GM12878 (cell line): Measurements from ENCODE around the gene ARHGEF3. TPM values are rescaled to one million over a fixed set of nuclear protein-coding genes. Genes with fewer than 3 reads are reported as not detected.

Experiments used
- CBX5 ChIP-seq: sonication (generic); IDR thresholded peaks from 2 replicates; pipeline ENCODE4 v1.6.1; 2016; ENCODE audit warnings: low read depth, moderate library complexity, mild to moderate bottlenecking, inconsistent platforms
- EZH2 ChIP-seq: IDR thresholded peaks from 2 replicates; pipeline ENCODE4 v1.6.1; 2012; ENCODE audit warnings: low read depth, mild to moderate bottlenecking, control low read depth, inconsistent platforms, low read length, borderline replicate concordance; ENCODE audit not compliant: control insufficient read depth
- MYC ChIP-seq: IDR thresholded peaks from 2 replicates; pipeline ENCODE4 v1.6.1; 2011; ENCODE audit warnings: mild to moderate bottlenecking, low read length, moderate library complexity, inconsistent platforms; ENCODE audit not compliant: insufficient read depth, insufficient replicate concordance, insufficient read length, severe bottlenecking
- RB1 ChIP-seq: fragments of 450-650 bp; formaldehyde crosslinking; IDR thresholded peaks from 2 replicates; pipeline ENCODE4 v1.6.1; 2017; ENCODE audit warnings: mild to moderate bottlenecking, borderline replicate concordance
- SMARCA5 ChIP-seq: fragments of 450-650 bp; IDR thresholded peaks from 2 replicates; pipeline ENCODE4 v1.6.1; 2017; ENCODE audit warnings: mild to moderate bottlenecking
- SRF ChIP-seq, 2 experiments: IDR thresholded peaks; 2 replicates each; pipeline ENCODE4 v1.6.1; 2011; ENCODE audit warnings: low read depth in 2 of 2, low read length in 2 of 2, mild to moderate bottlenecking in 1 of 2, moderate library complexity in 1 of 2
- ZNF207 ChIP-seq: fragments of 450-650 bp; IDR thresholded peaks from 2 replicates; pipeline ENCODE4 v1.6.1; 2014; ENCODE audit warnings: antibody characterized with exemption, mild to moderate bottlenecking, borderline replicate concordance
- polyA plus RNA-seq, 11 experiments: library from polyadenylated mRNA; depleted of rRNA in 4 of 11; unstranded in 6 of 11; stranded (reverse) in 5 of 11; fragments of >200 nt; fragmentation: Nextera tagmentation in 4 of 11; fragmentation: Illumina TruSeq in 1 of 11; extraction: Ambion mirVana in 4 of 11; extraction: Trizol in 1 of 11; gene quantifications; 1 replicate in 1 of 11; 2 replicates in 10 of 11; pipeline versions ENCODE4 v1.2.1 to v1.2.3, GENCODE V29; 2011 to 2016; ENCODE audit warnings: inconsistent platforms in 2 of 11, missing spikeins in 2 of 11, low read depth in 1 of 11
- total RNA-seq, 4 experiments: library from RNA; depleted of rRNA in 3 of 4; stranded (reverse); fragments of >200 nt in 3 of 4; fragmentation: Illumina TruSeq in 1 of 4; extraction: Trizol in 1 of 4; gene quantifications; 2 replicates each; pipeline versions ENCODE4 v1.2.1 to v1.2.3, GENCODE V29; 2013 to 2021
- TF ChIP-seq, protein P1 (sequence below): fragments of 450-650 bp; IDR thresholded peaks from 2 replicates; pipeline ENCODE4 v1.6.1; 2017; ENCODE audit warnings: mild to moderate bottlenecking
- TF ChIP-seq, protein P2 (sequence below): fragments of 450-650 bp; IDR thresholded peaks from 2 replicates; pipeline ENCODE4 v1.6.1; 2016; ENCODE audit warnings: mild to moderate bottlenecking, moderate library complexity, borderline replicate concordance
- TF ChIP-seq, protein P3 (sequence below): IDR thresholded peaks from 2 replicates; pipeline ENCODE4 v1.6.1; 2011; ENCODE audit warnings: mild to moderate bottlenecking, low read depth, low read length, moderate library complexity; ENCODE audit not compliant: insufficient replicate concordance
- TF ChIP-seq, protein P4 (sequence below): fragments of 450-650 bp; IDR thresholded peaks from 2 replicates; pipeline ENCODE4 v1.6.1; 2017; ENCODE audit warnings: antibody characterized with exemption, mild to moderate bottlenecking, moderate library complexity
- TF ChIP-seq, protein P5 (sequence below): IDR thresholded peaks from 2 replicates; pipeline ENCODE4 v1.6.1; 2011; ENCODE audit warnings: borderline replicate concordance, low read depth, mild to moderate bottlenecking, moderate library complexity, mixed read lengths, low read length; ENCODE audit not compliant: insufficient read depth; ENCODE audit errors: extremely low read length
- TF ChIP-seq, protein P6 (sequence below): fragments of 450-650 bp; IDR thresholded peaks from 2 replicates; pipeline ENCODE4 v1.6.1; 2017; ENCODE audit warnings: mild to moderate bottlenecking, low read depth, inconsistent platforms; ENCODE audit not compliant: poor library complexity, severe bottlenecking

The ARHGEF3 gene
- total and polyA plus RNA-seq, 10 of the 15 experiments (the other 5 are each of a cell fraction or from before 2014, with no cell fraction given) = 21.8 to 78.7 (median 56.2) TPM

DNA sequence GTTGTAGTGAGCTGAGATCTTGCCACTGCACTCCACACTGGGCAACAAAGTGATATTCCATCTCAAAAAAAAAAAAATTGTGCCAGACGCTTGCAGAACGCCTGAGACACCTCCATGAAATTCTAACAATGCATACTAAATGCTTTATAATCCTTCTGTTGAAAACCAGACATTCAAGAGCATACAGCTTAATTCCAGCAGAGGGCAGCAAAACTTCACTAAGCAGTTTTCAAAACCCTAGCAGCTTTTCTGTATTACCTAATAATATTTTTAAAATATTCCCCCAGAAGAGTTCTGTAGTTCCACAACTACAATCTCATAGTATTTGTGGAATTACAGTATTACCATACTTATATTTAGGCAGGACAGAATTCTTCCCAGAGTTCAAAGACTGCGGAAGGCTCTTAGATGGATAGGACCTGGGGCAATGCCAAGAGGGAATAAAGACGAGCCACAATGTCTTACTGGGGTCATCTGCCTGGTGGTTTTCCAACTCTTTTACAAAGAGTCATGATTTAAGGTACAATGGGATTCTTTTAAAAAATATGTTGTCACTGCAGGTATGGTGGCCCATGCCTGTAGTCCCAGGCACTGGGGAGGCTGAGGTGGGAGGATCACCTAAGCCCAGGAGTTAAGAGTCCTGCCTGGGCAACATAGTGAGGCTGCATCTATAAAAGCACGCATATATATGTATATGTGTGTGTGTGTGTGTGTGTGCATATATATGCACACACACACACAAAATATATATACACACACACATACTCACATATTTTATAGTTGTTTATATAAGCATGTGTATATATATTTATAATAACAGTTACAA lies 99.0 kb downstream of the ARHGEF3 start (continued):
- TF ChIP-seq, protein P1, sequence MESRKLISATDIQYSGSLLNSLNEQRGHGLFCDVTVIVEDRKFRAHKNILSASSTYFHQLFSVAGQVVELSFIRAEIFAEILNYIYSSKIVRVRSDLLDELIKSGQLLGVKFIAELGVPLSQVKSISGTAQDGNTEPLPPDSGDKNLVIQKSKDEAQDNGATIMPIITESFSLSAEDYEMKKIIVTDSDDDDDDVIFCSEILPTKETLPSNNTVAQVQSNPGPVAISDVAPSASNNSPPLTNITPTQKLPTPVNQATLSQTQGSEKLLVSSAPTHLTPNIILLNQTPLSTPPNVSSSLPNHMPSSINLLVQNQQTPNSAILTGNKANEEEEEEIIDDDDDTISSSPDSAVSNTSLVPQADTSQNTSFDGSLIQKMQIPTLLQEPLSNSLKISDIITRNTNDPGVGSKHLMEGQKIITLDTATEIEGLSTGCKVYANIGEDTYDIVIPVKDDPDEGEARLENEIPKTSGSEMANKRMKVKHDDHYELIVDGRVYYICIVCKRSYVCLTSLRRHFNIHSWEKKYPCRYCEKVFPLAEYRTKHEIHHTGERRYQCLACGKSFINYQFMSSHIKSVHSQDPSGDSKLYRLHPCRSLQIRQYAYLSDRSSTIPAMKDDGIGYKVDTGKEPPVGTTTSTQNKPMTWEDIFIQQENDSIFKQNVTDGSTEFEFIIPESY = no peak
- TF ChIP-seq, protein P2, sequence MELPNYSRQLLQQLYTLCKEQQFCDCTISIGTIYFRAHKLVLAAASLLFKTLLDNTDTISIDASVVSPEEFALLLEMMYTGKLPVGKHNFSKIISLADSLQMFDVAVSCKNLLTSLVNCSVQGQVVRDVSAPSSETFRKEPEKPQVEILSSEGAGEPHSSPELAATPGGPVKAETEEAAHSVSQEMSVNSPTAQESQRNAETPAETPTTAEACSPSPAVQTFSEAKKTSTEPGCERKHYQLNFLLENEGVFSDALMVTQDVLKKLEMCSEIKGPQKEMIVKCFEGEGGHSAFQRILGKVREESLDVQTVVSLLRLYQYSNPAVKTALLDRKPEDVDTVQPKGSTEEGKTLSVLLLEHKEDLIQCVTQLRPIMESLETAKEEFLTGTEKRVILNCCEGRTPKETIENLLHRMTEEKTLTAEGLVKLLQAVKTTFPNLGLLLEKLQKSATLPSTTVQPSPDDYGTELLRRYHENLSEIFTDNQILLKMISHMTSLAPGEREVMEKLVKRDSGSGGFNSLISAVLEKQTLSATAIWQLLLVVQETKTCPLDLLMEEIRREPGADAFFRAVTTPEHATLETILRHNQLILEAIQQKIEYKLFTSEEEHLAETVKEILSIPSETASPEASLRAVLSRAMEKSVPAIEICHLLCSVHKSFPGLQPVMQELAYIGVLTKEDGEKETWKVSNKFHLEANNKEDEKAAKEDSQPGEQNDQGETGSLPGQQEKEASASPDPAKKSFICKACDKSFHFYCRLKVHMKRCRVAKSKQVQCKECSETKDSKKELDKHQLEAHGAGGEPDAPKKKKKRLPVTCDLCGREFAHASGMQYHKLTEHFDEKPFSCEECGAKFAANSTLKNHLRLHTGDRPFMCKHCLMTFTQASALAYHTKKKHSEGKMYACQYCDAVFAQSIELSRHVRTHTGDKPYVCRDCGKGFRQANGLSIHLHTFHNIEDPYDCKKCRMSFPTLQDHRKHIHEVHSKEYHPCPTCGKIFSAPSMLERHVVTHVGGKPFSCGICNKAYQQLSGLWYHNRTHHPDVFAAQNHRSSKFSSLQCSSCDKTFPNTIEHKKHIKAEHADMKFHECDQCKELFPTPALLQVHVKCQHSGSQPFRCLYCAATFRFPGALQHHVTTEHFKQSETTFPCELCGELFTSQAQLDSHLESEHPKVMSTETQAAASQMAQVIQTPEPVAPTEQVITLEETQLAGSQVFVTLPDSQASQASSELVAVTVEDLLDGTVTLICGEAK = no peak
- TF ChIP-seq CBX5 = no peak
- no peak for TF ChIP-seq ZNF207
- no peak for TF ChIP-seq SRF (IDR thresholded peaks at IDR 0.05; ENCODE audit: low read depth in 2 of 2, low read length in 2 of 2)
- TF ChIP-seq EZH2 = no peak
- no peak for TF ChIP-seq MYC
- TF ChIP-seq, protein P3, sequence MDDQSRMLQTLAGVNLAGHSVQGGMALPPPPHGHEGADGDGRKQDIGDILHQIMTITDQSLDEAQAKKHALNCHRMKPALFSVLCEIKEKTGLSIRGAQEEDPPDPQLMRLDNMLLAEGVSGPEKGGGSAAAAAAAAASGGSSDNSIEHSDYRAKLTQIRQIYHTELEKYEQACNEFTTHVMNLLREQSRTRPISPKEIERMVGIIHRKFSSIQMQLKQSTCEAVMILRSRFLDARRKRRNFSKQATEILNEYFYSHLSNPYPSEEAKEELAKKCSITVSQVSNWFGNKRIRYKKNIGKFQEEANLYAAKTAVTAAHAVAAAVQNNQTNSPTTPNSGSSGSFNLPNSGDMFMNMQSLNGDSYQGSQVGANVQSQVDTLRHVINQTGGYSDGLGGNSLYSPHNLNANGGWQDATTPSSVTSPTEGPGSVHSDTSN = no peak
- TF ChIP-seq SMARCA5 = no peak
- TF ChIP-seq, protein P4, sequence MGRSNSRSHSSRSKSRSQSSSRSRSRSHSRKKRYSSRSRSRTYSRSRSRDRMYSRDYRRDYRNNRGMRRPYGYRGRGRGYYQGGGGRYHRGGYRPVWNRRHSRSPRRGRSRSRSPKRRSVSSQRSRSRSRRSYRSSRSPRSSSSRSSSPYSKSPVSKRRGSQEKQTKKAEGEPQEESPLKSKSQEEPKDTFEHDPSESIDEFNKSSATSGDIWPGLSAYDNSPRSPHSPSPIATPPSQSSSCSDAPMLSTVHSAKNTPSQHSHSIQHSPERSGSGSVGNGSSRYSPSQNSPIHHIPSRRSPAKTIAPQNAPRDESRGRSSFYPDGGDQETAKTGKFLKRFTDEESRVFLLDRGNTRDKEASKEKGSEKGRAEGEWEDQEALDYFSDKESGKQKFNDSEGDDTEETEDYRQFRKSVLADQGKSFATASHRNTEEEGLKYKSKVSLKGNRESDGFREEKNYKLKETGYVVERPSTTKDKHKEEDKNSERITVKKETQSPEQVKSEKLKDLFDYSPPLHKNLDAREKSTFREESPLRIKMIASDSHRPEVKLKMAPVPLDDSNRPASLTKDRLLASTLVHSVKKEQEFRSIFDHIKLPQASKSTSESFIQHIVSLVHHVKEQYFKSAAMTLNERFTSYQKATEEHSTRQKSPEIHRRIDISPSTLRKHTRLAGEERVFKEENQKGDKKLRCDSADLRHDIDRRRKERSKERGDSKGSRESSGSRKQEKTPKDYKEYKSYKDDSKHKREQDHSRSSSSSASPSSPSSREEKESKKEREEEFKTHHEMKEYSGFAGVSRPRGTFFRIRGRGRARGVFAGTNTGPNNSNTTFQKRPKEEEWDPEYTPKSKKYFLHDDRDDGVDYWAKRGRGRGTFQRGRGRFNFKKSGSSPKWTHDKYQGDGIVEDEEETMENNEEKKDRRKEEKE = no peak
- TF ChIP-seq RB1 = no peak
- TF ChIP-seq, protein P5, sequence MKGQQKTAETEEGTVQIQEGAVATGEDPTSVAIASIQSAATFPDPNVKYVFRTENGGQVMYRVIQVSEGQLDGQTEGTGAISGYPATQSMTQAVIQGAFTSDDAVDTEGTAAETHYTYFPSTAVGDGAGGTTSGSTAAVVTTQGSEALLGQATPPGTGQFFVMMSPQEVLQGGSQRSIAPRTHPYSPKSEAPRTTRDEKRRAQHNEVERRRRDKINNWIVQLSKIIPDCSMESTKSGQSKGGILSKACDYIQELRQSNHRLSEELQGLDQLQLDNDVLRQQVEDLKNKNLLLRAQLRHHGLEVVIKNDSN = no peak
- TF ChIP-seq, protein P6, sequence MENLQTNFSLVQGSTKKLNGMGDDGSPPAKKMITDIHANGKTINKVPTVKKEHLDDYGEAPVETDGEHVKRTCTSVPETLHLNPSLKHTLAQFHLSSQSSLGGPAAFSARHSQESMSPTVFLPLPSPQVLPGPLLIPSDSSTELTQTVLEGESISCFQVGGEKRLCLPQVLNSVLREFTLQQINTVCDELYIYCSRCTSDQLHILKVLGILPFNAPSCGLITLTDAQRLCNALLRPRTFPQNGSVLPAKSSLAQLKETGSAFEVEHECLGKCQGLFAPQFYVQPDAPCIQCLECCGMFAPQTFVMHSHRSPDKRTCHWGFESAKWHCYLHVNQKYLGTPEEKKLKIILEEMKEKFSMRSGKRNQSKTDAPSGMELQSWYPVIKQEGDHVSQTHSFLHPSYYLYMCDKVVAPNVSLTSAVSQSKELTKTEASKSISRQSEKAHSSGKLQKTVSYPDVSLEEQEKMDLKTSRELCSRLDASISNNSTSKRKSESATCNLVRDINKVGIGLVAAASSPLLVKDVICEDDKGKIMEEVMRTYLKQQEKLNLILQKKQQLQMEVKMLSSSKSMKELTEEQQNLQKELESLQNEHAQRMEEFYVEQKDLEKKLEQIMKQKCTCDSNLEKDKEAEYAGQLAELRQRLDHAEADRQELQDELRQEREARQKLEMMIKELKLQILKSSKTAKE = peak; percentile 38
